Smooth muscle cell (in vitro differentiated cells): ENCODE results near the gene MCF2L2. TPM values are rescaled to one million over a fixed set of nuclear protein-coding genes. Genes with fewer than 3 reads are reported as not detected.

Experiments used
- DNase-seq: peaks from one replicate; lab custom pipeline; 2025; ENCODE audit not compliant: unreplicated experiment; lab: John Stamatoyannopoulos, UW
- H2AFZ ChIP-seq: fragments of 200-600 bp; sonication (generic); 2 replicates; pipeline ENCODE4 v1.6.0; 2016; ENCODE audit warnings: antibody characterized with exemption, low read depth, mild to moderate bottlenecking
- H3F3A ChIP-seq: fragments of 200-600 bp; sonication (generic); 2 replicates; pipeline ENCODE4 v1.6.0; 2017; ENCODE audit warnings: antibody characterized with exemption, low read depth
- H3K27ac ChIP-seq: fragments of 200-600 bp; sonication (generic); 2 replicates; pipeline ENCODE4 v1.5.1; 2016; ENCODE audit warnings: low read depth, mild to moderate bottlenecking
- H3K27me3 ChIP-seq: fragments of 200-600 bp; sonication (generic); 2 replicates; pipeline ENCODE4 v1.6.1; 2016; ENCODE audit warnings: low read depth, mild to moderate bottlenecking
- H3K36me3 ChIP-seq: fragments of 200-600 bp; sonication (generic); 2 replicates; pipeline ENCODE4 v1.5.1; 2016; ENCODE audit warnings: low read depth
- H3K4me1 ChIP-seq: fragments of 200-600 bp; sonication (generic); 2 replicates; pipeline ENCODE4 v1.5.1; 2016; ENCODE audit warnings: low read depth
- H3K4me2 ChIP-seq: fragments of 200-600 bp; sonication (generic); 2 replicates; pipeline ENCODE4 v1.6.0; 2016; ENCODE audit warnings: mild to moderate bottlenecking
- H3K4me3 ChIP-seq: fragments of 200-600 bp; sonication (generic); 2 replicates; pipeline ENCODE4 v1.5.1; 2016; ENCODE audit warnings: mild to moderate bottlenecking
- H3K79me2 ChIP-seq: fragments of 200-600 bp; sonication (generic); 2 replicates; pipeline ENCODE4 v1.6.0; 2016; ENCODE audit warnings: low read depth, mild to moderate bottlenecking
- H3K9ac ChIP-seq: fragments of 200-600 bp; sonication (generic); 2 replicates; pipeline ENCODE4 v1.6.0; 2016; ENCODE audit warnings: low read depth
- H3K9me3 ChIP-seq: fragments of 200-600 bp; sonication (generic); replicated peaks from 2 replicates; pipeline ENCODE4 v1.5.1; 2016; ENCODE audit warnings: low read depth
- H4K20me1 ChIP-seq: fragments of 200-600 bp; sonication (generic); 2 replicates; pipeline ENCODE4 v1.6.0; 2016; ENCODE audit warnings: low read depth
- CTCF ChIP-seq: fragments of 200-600 bp; sonication (generic); IDR thresholded peaks from 2 replicates; pipeline ENCODE4 v1.5.1; 2017; ENCODE audit warnings: borderline replicate concordance, mild to moderate bottlenecking, antibody characterized with exemption; ENCODE audit not compliant: insufficient read depth, poor library complexity, severe bottlenecking
- WGBS: methylation state at CpG from one replicate; pipeline ENCODE4 v1.1.7; 2016; ENCODE audit warnings: low lambda C conversion rate; 5-methylcytosine and 5-hydroxymethylcytosine counted together
- polyA plus RNA-seq: library from polyadenylated mRNA; unstranded; fragments of >200 nt; fragmentation: Nextera tagmentation; extraction: Ambion mirVana; gene quantifications from 2 replicates; pipeline ENCODE4 v1.2.1, GENCODE V29; 2016
- total RNA-seq: library from RNA; depleted of rRNA; stranded (reverse); fragments of >200 nt; gene quantifications from 2 replicates; pipeline ENCODE4 v1.2.3, GENCODE V29; 2014

MCF2L2 gene
- total and polyA plus RNA-seq, 2 experiments from 2014 or later, result 0.09 TPM; not detected in 1

DNA sequence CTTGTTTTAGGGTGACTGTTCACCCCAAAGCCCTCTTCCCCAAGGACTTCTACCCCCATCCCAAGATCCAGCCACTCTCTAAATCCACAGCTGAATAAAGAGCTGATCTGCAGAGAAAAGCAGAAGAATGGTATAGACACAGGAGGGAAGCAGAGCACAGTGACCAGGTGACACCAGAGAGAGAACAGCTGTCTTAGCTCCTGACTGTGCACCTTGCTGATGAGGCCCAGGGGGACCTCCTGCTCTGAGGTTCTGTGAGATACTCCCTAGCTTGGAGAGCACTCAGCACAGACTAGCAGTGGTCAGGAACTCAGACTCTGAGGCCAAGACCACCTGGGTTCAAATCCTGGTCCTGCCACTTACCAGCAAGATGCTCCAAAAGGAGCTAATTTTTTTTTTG lies 17.7 kb downstream of the MCF2L2 start:
- Histone ChIP-seq H2AFZ (no peak overlapping the region), H3K4me1 (no peaks in the 10 kb centered on the region), H3K4me2 (no peak overlapping the region), H3K4me3 (no peak overlapping the region), H3K9ac (no peak overlapping the region), H4K20me1 (no peaks in the 10 kb centered on the region), H3K36me3 (no peaks in the 10 kb centered on the region), H3F3A (no peaks in the 10 kb centered on the region), H3K27me3 (no peaks in the 10 kb centered on the region), H3K9me3 (no peaks in the 10 kb centered on the region), H3K27ac (no peak overlapping the region), H3K79me2 (no peaks in the 10 kb centered on the region)
- DNase-seq, result no peak
- TF ChIP-seq CTCF, result no peak

GRCh38 chr3:183410280-183410679 lies 18.1 kb downstream of the MCF2L2 start:
- H3K27ac ChIP-seq, result no peak overlapping the region
- 89% methylated on average over 5 of the region's 5 CpGs for WGBS
- no peaks in the 10 kb centered on the region for H4K20me1 ChIP-seq
- no peaks in the 10 kb centered on the region for H3K36me3 ChIP-seq
- no peaks in the 10 kb centered on the region for H3K9me3 ChIP-seq
- no peaks in the 10 kb centered on the region for H3K79me2 ChIP-seq
- H3F3A ChIP-seq, result no peaks in the 10 kb centered on the region
- no peak overlapping the region for H3K9ac ChIP-seq
- TF ChIP-seq CTCF, result no peak
- no peaks in the 10 kb centered on the region for H3K27me3 ChIP-seq
- H3K4me1 ChIP-seq, result no peaks in the 10 kb centered on the region
- no peak overlapping the region for H2AFZ ChIP-seq
- DNase-seq, result no peak
- no peak overlapping the region for H3K4me2 ChIP-seq
- H3K4me3 ChIP-seq, result no peak overlapping the region

DNA sequence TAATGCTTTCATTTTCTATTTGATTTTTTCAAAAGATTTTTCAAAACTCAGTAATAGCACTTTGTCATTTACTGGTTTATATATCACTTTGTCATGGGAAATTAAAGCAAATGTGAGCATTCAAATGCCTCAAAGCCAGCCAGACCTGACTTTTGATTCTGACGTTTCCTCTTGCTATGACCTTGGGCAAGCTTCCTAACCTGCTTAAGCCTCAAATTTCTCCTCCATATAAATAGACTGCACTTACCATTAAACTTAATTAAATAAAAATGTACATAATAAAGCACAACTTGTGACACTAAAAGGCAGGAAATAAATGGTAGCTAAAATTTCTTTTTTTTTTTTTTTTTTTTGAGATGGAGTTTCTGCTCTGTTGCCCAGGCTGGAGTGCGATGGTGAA lies 19.2 kb downstream of the MCF2L2 start:
- Histone ChIP-seq H3K27me3 (no peaks in the 10 kb centered on the region), H3F3A (no peaks in the 10 kb centered on the region), H3K4me2 (no peak overlapping the region), H3K9me3 (no peaks in the 10 kb centered on the region), H2AFZ (no peak overlapping the region), H4K20me1 (no peaks in the 10 kb centered on the region), H3K9ac (no peak overlapping the region), H3K27ac (no peak overlapping the region), H3K79me2 (no peaks in the 10 kb centered on the region), H3K4me1 (no peaks in the 10 kb centered on the region), H3K36me3 (no peaks in the 10 kb centered on the region), H3K4me3 (no peak overlapping the region)
- WGBS, result 94% methylated on average over 2 of the region's 2 CpGs
- TF ChIP-seq CTCF, result no peak
- DNase-seq, result no peak

DNA sequence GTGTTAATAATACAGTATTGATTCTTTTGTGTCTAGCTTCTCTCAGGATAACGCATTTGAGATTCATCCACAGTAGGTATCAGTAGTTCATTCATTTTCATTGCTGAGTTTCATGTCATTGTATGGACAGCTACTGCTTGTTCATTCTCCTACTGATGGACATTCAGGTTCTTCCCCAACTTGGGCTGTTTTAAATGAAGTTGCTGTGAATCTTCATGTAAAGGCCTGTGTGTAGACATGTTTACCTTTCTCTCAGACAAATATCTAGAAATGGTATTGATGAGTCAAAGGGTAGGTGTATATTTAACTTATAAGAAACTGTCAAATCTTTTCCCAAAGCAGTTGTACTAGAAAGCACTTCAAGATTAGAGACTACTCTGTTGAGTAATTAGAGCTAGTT lies 26.7 kb downstream of the MCF2L2 start:
- DNase-seq, result no peak
- 100% methylated on average over 1 of the region's 1 CpG for WGBS
- no peak overlapping the region for H3K4me2 ChIP-seq
- H4K20me1 ChIP-seq, result no peaks in the 10 kb centered on the region
- no peaks in the 10 kb centered on the region for H3K36me3 ChIP-seq
- no peaks in the 10 kb centered on the region for H3F3A ChIP-seq
- no peak for TF ChIP-seq CTCF
- H3K9ac ChIP-seq, result no peak overlapping the region
- no peaks in the 10 kb centered on the region for H3K27me3 ChIP-seq
- no peak overlapping the region for H2AFZ ChIP-seq
- no peaks in the 10 kb centered on the region for H3K9me3 ChIP-seq
- no peak overlapping the region for H3K27ac ChIP-seq
- H3K4me3 ChIP-seq, result no peak overlapping the region
- H3K79me2 ChIP-seq, result no peaks in the 10 kb centered on the region
- H3K4me1 ChIP-seq, result peaks cover 11% of the 10 kb centered on the region
